Mesenchymal stem cell (in vitro differentiated cells and primary cell): Measurements from ENCODE around the gene SH2D4B.
A peak's percentile ranks its signal among the peaks of the same experiment; 100 is the strongest.

Experiments used
- DNase-seq: peaks from one replicate; pipeline ENCODE4 v3.0.0-alpha.2; 2013
- H2AFZ ChIP-seq: one replicate; pipeline ENCODE4 v1.6.1; 2013; ENCODE audit warnings: low read depth, mild to moderate bottlenecking, control low read depth, inconsistent platforms, low read length, moderate library complexity
- H2AK5ac ChIP-seq: 2 replicates; pipeline ENCODE4 v1.6.1; 2013; ENCODE audit warnings: low read length, moderate library complexity, mild to moderate bottlenecking, inconsistent platforms; ENCODE audit not compliant: severe bottlenecking
- H2BK120ac ChIP-seq: one replicate; pipeline ENCODE4 v1.6.1; 2013; ENCODE audit warnings: low read depth, mild to moderate bottlenecking, inconsistent platforms, low read length, moderate library complexity
- H2BK12ac ChIP-seq, 2 experiments: one replicate each; pipeline ENCODE4 v1.6.1; 2013; ENCODE audit warnings: inconsistent platforms in 2 of 2, low read length in 2 of 2, mild to moderate bottlenecking in 2 of 2, moderate library complexity in 2 of 2, control low read depth in 1 of 2
- H2BK15ac ChIP-seq: one replicate; pipeline ENCODE4 v1.6.1; 2013; ENCODE audit warnings: mild to moderate bottlenecking, low read depth, inconsistent platforms; ENCODE audit not compliant: poor library complexity, severe bottlenecking
- H2BK5ac ChIP-seq: 2 replicates; pipeline ENCODE4 v1.6.1; 2013; ENCODE audit warnings: low read depth, mild to moderate bottlenecking, low read length, control low read depth, inconsistent platforms; ENCODE audit not compliant: poor library complexity, severe bottlenecking
- H3K14ac ChIP-seq, 2 experiments: one replicate each; pipeline ENCODE4 v1.6.1; 2013; ENCODE audit warnings: inconsistent platforms in 2 of 2, low read length in 2 of 2, control low read depth in 1 of 2, mild to moderate bottlenecking in 1 of 2, moderate library complexity in 1 of 2
- H3K18ac ChIP-seq, 2 experiments: one replicate each; pipeline ENCODE4 v1.6.1; 2013; ENCODE audit warnings: inconsistent platforms in 2 of 2, low read length in 2 of 2, control low read depth in 1 of 2, low read depth in 1 of 2, mild to moderate bottlenecking in 1 of 2
- H3K23ac ChIP-seq, 2 experiments: one replicate each; pipeline ENCODE4 v1.6.1; 2013; ENCODE audit warnings: inconsistent platforms in 2 of 2, low read length in 2 of 2, mild to moderate bottlenecking in 2 of 2, moderate library complexity in 2 of 2, control low read depth in 1 of 2
- H3K27ac ChIP-seq: 2 replicates; pipeline ENCODE4 v1.5.1; 2013; ENCODE audit warnings: mild to moderate bottlenecking, moderate library complexity, low read length, control low read depth, inconsistent platforms; ENCODE audit not compliant: poor library complexity, severe bottlenecking
- H3K27me3 ChIP-seq, 2 experiments: 2 replicates each; pipeline versions ENCODE4 v1.6.1 to v1.7.0; 2013; ENCODE audit warnings: low read length in 2 of 2, mild to moderate bottlenecking in 2 of 2, moderate library complexity in 2 of 2, control low read depth in 1 of 2, inconsistent platforms in 1 of 2; ENCODE audit not compliant: control insufficient read depth in 1 of 2, insufficient read depth in 1 of 2
- H3K36me3 ChIP-seq, 2 experiments: 2 replicates each; pipeline versions ENCODE4 v1.6.1 to v1.7.0; 2013; ENCODE audit warnings: low read length in 2 of 2, control low read depth in 1 of 2, inconsistent platforms in 1 of 2, low read depth in 1 of 2, mild to moderate bottlenecking in 1 of 2; ENCODE audit not compliant: insufficient read depth in 2 of 2, control insufficient read depth in 1 of 2
- H3K4ac ChIP-seq, 2 experiments: one replicate each; pipeline ENCODE4 v1.6.1; 2013; ENCODE audit warnings: inconsistent platforms in 2 of 2, low read length in 2 of 2, mild to moderate bottlenecking in 2 of 2, moderate library complexity in 2 of 2, control low read depth in 1 of 2, low read depth in 1 of 2
- H3K4me1 ChIP-seq: 2 replicates; pipeline ENCODE4 v1.6.1; 2013; ENCODE audit warnings: low read depth, low read length, control low read depth; ENCODE audit not compliant: control insufficient read depth, insufficient read depth
- H3K4me2 ChIP-seq: 2 replicates; pipeline ENCODE4 v1.6.1; 2013; ENCODE audit warnings: low read length, mild to moderate bottlenecking, inconsistent platforms; ENCODE audit not compliant: poor library complexity, severe bottlenecking
- H3K4me3 ChIP-seq, 2 experiments: 2 replicates each; pipeline versions ENCODE4 v1.5.1 to v1.7.0; 2013; ENCODE audit warnings: low read length in 2 of 2, mild to moderate bottlenecking in 2 of 2, control low read depth in 1 of 2, low read depth in 1 of 2; ENCODE audit not compliant: insufficient read depth in 1 of 2
- H3K79me1 ChIP-seq: replicated peaks from 2 replicates; pipeline ENCODE4 v1.6.1; 2013; ENCODE audit warnings: mild to moderate bottlenecking, control low read depth, low read length, inconsistent platforms; ENCODE audit not compliant: poor library complexity, severe bottlenecking
- H3K9ac ChIP-seq: 2 replicates; pipeline ENCODE4 v1.7.0; 2013; ENCODE audit warnings: mild to moderate bottlenecking, low read length, moderate library complexity
- H3K9me3 ChIP-seq: 2 replicates; pipeline ENCODE4 v1.7.0; 2013; ENCODE audit warnings: mild to moderate bottlenecking, low read length; ENCODE audit not compliant: control insufficient read depth
- H4K8ac ChIP-seq: one replicate; pipeline ENCODE4 v1.6.1; 2013; ENCODE audit warnings: inconsistent platforms, mild to moderate bottlenecking, low read length, moderate library complexity
- H4K91ac ChIP-seq: one replicate; pipeline ENCODE4 v1.6.1; 2013; ENCODE audit warnings: mild to moderate bottlenecking, low read length, inconsistent platforms
- WGBS: methylation state at CpG from one replicate; pipeline ENCODE4 v1.1.7; 2013; ENCODE audit warnings: mixed read lengths; 5-methylcytosine and 5-hydroxymethylcytosine counted together

Gene SH2D4B

GRCh38 chr10:80583685-80584084 lies 46.0 kb downstream of the SH2D4B start:
- H3K18ac ChIP-seq: no peak overlapping the region
- no peak for DNase-seq
- H2AFZ ChIP-seq: no peak overlapping the region
- WGBS: no CpG with 5 or more reads among the region's 1 CpG
- H3K9ac ChIP-seq: no peak overlapping the region
- H2BK120ac ChIP-seq: no peak overlapping the region
- no peak overlapping the region for H2BK12ac ChIP-seq
- H3K27ac ChIP-seq: no peak overlapping the region
- H3K27me3 ChIP-seq: peaks cover 13 to 18% of the 10 kb centered on the region in 2 experiments
- H3K23ac ChIP-seq: no peak overlapping the region
- H3K9me3 ChIP-seq: no peaks in the 10 kb centered on the region
- no peaks in the 10 kb centered on the region for H3K4me1 ChIP-seq
- H4K8ac ChIP-seq: no peak overlapping the region
- H3K4me2 ChIP-seq: no peak overlapping the region
- no peak overlapping the region for H4K91ac ChIP-seq
- H2BK15ac ChIP-seq: no peak overlapping the region
- H3K79me1 ChIP-seq: no peaks in the 10 kb centered on the region
- H3K4me3 ChIP-seq: no peak overlapping the region
- no peaks in the 10 kb centered on the region for H3K36me3 ChIP-seq
- no peak overlapping the region for H3K4ac ChIP-seq
- H2AK5ac ChIP-seq: no peak overlapping the region
- H2BK5ac ChIP-seq: no peak overlapping the region
- no peak overlapping the region for H3K14ac ChIP-seq

GRCh38 chr10:80585812-80586211 lies 48.1 kb downstream of the SH2D4B start:
- no peak overlapping the region for H2BK15ac ChIP-seq
- no peak for DNase-seq
- H3K4me3 ChIP-seq: no peak overlapping the region
- H3K4me1 ChIP-seq: no peaks in the 10 kb centered on the region
- H3K4ac ChIP-seq: peak overlapping the region in 1 of 2 experiments; percentile 27
- no peak overlapping the region for H4K8ac ChIP-seq
- H3K79me1 ChIP-seq: no peaks in the 10 kb centered on the region
- H2BK120ac ChIP-seq: no peak overlapping the region
- no peak overlapping the region for H4K91ac ChIP-seq
- no peak overlapping the region for H3K9ac ChIP-seq
- no peak overlapping the region for H2BK5ac ChIP-seq
- H3K18ac ChIP-seq: no peak overlapping the region
- no peaks in the 10 kb centered on the region for H3K36me3 ChIP-seq
- H2AK5ac ChIP-seq: no peak overlapping the region
- peaks cover 9 to 10% of the 10 kb centered on the region in 2 experiments for H3K27me3 ChIP-seq
- no peak overlapping the region for H2BK12ac ChIP-seq
- no peak overlapping the region for H3K23ac ChIP-seq
- H3K4me2 ChIP-seq: no peak overlapping the region
- 91% methylated on average over 19 of the region's 23 CpGs for WGBS
- H2AFZ ChIP-seq: no peak overlapping the region
- H3K27ac ChIP-seq: no peak overlapping the region
- no peaks in the 10 kb centered on the region for H3K9me3 ChIP-seq
- H3K14ac ChIP-seq: peak overlapping the region in 1 of 2 experiments; percentile 37

GRCh38 chr10:80588546-80588945 lies 50.8 kb downstream of the SH2D4B start:
- no peak overlapping the region for H2BK5ac ChIP-seq
- no peak overlapping the region for H4K8ac ChIP-seq
- no peak overlapping the region for H3K18ac ChIP-seq
- H3K79me1 ChIP-seq: no peaks in the 10 kb centered on the region
- H2BK15ac ChIP-seq: no peak overlapping the region
- H2BK12ac ChIP-seq: no peak overlapping the region
- no peak overlapping the region for H3K4me3 ChIP-seq
- H4K91ac ChIP-seq: no peak overlapping the region
- no peak overlapping the region for H3K4ac ChIP-seq
- no peaks in the 10 kb centered on the region for H3K4me1 ChIP-seq
- H3K9ac ChIP-seq: no peak overlapping the region
- no peak overlapping the region for H2AK5ac ChIP-seq
- H3K9me3 ChIP-seq: no peaks in the 10 kb centered on the region
- H3K14ac ChIP-seq: no peak overlapping the region
- 88% methylated on average over 6 of the region's 10 CpGs for WGBS
- H3K23ac ChIP-seq: no peak overlapping the region
- no peak overlapping the region for H3K4me2 ChIP-seq
- no peak overlapping the region for H3K27ac ChIP-seq
- DNase-seq: no peak
- H3K27me3 ChIP-seq: peaks cover 0 to 5% of the 10 kb centered on the region in 2 experiments
- H2AFZ ChIP-seq: no peak overlapping the region
- no peaks in the 10 kb centered on the region for H3K36me3 ChIP-seq
- no peak overlapping the region for H2BK120ac ChIP-seq

GRCh38 chr10:80589726-80590373 lies 52.1 kb downstream of the SH2D4B start:
- Histone ChIP-seq H3K9ac (no peak overlapping the region), H3K27me3 (peaks cover 0 to 2% of the 10 kb centered on the region in 2 experiments), H3K18ac (no peak overlapping the region), H3K4ac (no peak overlapping the region), H3K4me3 (no peak overlapping the region), H2BK12ac (no peak overlapping the region), H3K4me1 (no peaks in the 10 kb centered on the region), H4K91ac (no peak overlapping the region), H2AK5ac (no peak overlapping the region), H2BK5ac (no peak overlapping the region), H3K9me3 (no peaks in the 10 kb centered on the region), H3K79me1 (no peaks in the 10 kb centered on the region), H2BK15ac (no peak overlapping the region), H3K14ac (no peak overlapping the region), H3K23ac (peak overlapping the region in 1 of 2 experiments; percentile 70), H3K27ac (no peak overlapping the region), H3K4me2 (no peak overlapping the region), H4K8ac (no peak overlapping the region), H2AFZ (no peak overlapping the region), H2BK120ac (no peak overlapping the region), H3K36me3 (no peaks in the 10 kb centered on the region)
- WGBS: 69% methylated on average over 5 of the region's 5 CpGs
- no peak for DNase-seq
